Neutrophil (primary cell): ENCODE results near the gene MICAL1.

Source experiments
- H3K27ac ChIP-seq: fragments of 200-600 bp; sonication (generic); 2 replicates; pipeline ENCODE4 v1.5.1; 2016; ENCODE audit warnings: mild to moderate bottlenecking, moderate library complexity
- H3K27me3 ChIP-seq: fragments of 200-600 bp; sonication (generic); 2 replicates; pipeline ENCODE4 v1.6.0; 2016; ENCODE audit warnings: mild to moderate bottlenecking
- H3K36me3 ChIP-seq: fragments of 200-600 bp; sonication (generic); 2 replicates; pipeline ENCODE4 v1.5.1; 2017
- H3K4me1 ChIP-seq, 2 experiments: fragments of 200-600 bp in 1 of 2; sonication (generic) in 1 of 2; 1 replicate in 1 of 2; 2 replicates in 1 of 2; pipeline versions ENCODE4 v1.5.1 to v1.6.1; 2013 to 2016; ENCODE audit warnings: low read depth in 1 of 2, low read length in 1 of 2, mild to moderate bottlenecking in 1 of 2, moderate library complexity in 1 of 2; ENCODE audit not compliant: control insufficient read depth in 1 of 2, insufficient read depth in 1 of 2
- H3K4me3 ChIP-seq, 2 experiments: fragments of 200-600 bp in 1 of 2; sonication (generic) in 1 of 2; 1 replicate in 1 of 2; 2 replicates in 1 of 2; pipeline ENCODE4 v1.5.1; 2013 to 2016; ENCODE audit warnings: low read depth in 1 of 2, low read length in 1 of 2, mild to moderate bottlenecking in 1 of 2, moderate library complexity in 1 of 2
- H3K9me3 ChIP-seq: fragments of 200-600 bp; sonication (generic); 2 replicates; pipeline ENCODE4 v1.5.1; 2016
- CTCF ChIP-seq: fragments of 200-600 bp; sonication (generic); IDR thresholded peaks from 2 replicates; pipeline ENCODE4 v1.5.1; 2016; ENCODE audit warnings: antibody characterized with exemption

The MICAL1 gene

GRCh38 chr6:109493865-109494264 is 38.3 kb upstream of the MICAL1 start:
- no peaks in the 10 kb centered on the region for H3K36me3 ChIP-seq
- TF ChIP-seq CTCF: no peak
- H3K4me3 ChIP-seq: no peak overlapping the region
- no peaks in the 10 kb centered on the region for H3K4me1 ChIP-seq
- H3K27ac ChIP-seq: no peak overlapping the region
- H3K9me3 ChIP-seq: no peaks in the 10 kb centered on the region
- no peaks in the 10 kb centered on the region for H3K27me3 ChIP-seq

GRCh38 chr6:109491207-109491938 is 35.8 kb upstream of the MICAL1 start:
- Histone ChIP-seq H3K36me3 (no peaks in the 10 kb centered on the region), H3K4me3 (no peak overlapping the region), H3K4me1 (no peaks in the 10 kb centered on the region), H3K9me3 (no peaks in the 10 kb centered on the region), H3K27me3 (no peaks in the 10 kb centered on the region), H3K27ac (no peak overlapping the region)
- TF ChIP-seq CTCF: no peak

GRCh38 chr6:109490713-109491112 is 35.1 kb upstream of the MICAL1 start:
- no peak overlapping the region for H3K27ac ChIP-seq
- no peaks in the 10 kb centered on the region for H3K9me3 ChIP-seq
- no peaks in the 10 kb centered on the region for H3K27me3 ChIP-seq
- no peaks in the 10 kb centered on the region for H3K36me3 ChIP-seq
- no peak overlapping the region for H3K4me3 ChIP-seq
- H3K4me1 ChIP-seq: no peaks in the 10 kb centered on the region
- no peak for TF ChIP-seq CTCF

GRCh38 chr6:109488001-109488400 is 32.4 kb upstream of the MICAL1 start:
- TF ChIP-seq CTCF: no peak
- no peak overlapping the region for H3K4me3 ChIP-seq
- no peaks in the 10 kb centered on the region for H3K9me3 ChIP-seq
- H3K4me1 ChIP-seq: peaks cover 4 to 5% of the 10 kb centered on the region in 2 experiments
- no peaks in the 10 kb centered on the region for H3K27me3 ChIP-seq
- H3K36me3 ChIP-seq: no peaks in the 10 kb centered on the region
- no peak overlapping the region for H3K27ac ChIP-seq

GRCh38 chr6:109486068-109486467 is 30.5 kb upstream of the MICAL1 start:
- Histone ChIP-seq H3K4me3 (no peak overlapping the region), H3K36me3 (no peaks in the 10 kb centered on the region), H3K27me3 (no peaks in the 10 kb centered on the region), H3K4me1 (peaks cover 19 to 22% of the 10 kb centered on the region in 2 experiments), H3K27ac (no peak overlapping the region), H3K9me3 (no peaks in the 10 kb centered on the region)
- no peak for TF ChIP-seq CTCF
